H1 (cell line): ENCODE measurements around the gene EPHA4. TPM values are rescaled to one million over a fixed set of nuclear protein-coding genes. Genes with fewer than 3 reads are reported as not detected.
A peak's percentile ranks its signal among the peaks of the same experiment; 100 is the strongest.

Experiments
- CTCF ChIA-PET: fragments of 300-600 bp; sonication (Branson Sonifier 250); formaldehyde crosslinking; loops from one replicate; lab custom pipeline; 2021; ENCODE audit not compliant: partially characterized antibody; lab: Charles Lee
- POLR2A ChIA-PET: fragments of 300-600 bp; sonication (Branson Sonifier 250); formaldehyde crosslinking; loops from one replicate; lab custom pipeline; 2021; ENCODE audit warnings: inconsistent platforms; ENCODE audit not compliant: partially characterized antibody; lab: Charles Lee
- DNase-seq, 2 experiments: peaks; one replicate each; pipeline versions ENCODE4 v3.0.0 to v3.0.0-alpha.2; 2010 to 2022; ENCODE audit warnings: low spot score in 2 of 2, low read depth in 1 of 2, mixed read lengths in 1 of 2
- FAIRE-seq: peaks from 2 replicates; lab custom pipeline; 2011; peaks lifted over from hg19 to GRCh38; lab: Jason Lieb, UNC
- H2AFZ ChIP-seq: 2 replicates; pipeline ENCODE4 v1.8.1; 2012; ENCODE audit warnings: low read length, inconsistent platforms
- H2AK5ac ChIP-seq: 2 replicates; pipeline ENCODE4 v1.6.1; 2013; ENCODE audit warnings: low read depth, low read length
- H2BK120ac ChIP-seq: replicated peaks from 2 replicates; pipeline ENCODE3; 2013; ENCODE audit warnings: low read depth, low read length, inconsistent platforms
- H2BK12ac ChIP-seq: 2 replicates; pipeline ENCODE4 v1.6.1; 2013; ENCODE audit warnings: low read depth, low read length
- H2BK15ac ChIP-seq: 2 replicates; pipeline ENCODE4 v1.6.1; 2013; ENCODE audit warnings: low read length
- H2BK20ac ChIP-seq: 2 replicates; pipeline ENCODE4 v1.6.1; 2013; ENCODE audit warnings: low read length
- H2BK5ac ChIP-seq: 2 replicates; pipeline ENCODE4 v1.6.1; 2013; ENCODE audit warnings: low read depth, low read length
- H3K14ac ChIP-seq: 2 replicates; pipeline ENCODE4 v1.6.1; 2013; ENCODE audit warnings: inconsistent platforms; ENCODE audit not compliant: insufficient read length
- H3K18ac ChIP-seq: 2 replicates; pipeline ENCODE4 v1.6.1; 2013; ENCODE audit warnings: low read length; ENCODE audit errors: extremely low read depth
- H3K23ac ChIP-seq: 2 replicates; pipeline ENCODE4 v1.6.1; 2013; ENCODE audit warnings: inconsistent platforms; ENCODE audit not compliant: insufficient read length
- H3K23me2 ChIP-seq: 2 replicates; pipeline ENCODE4 v1.6.1; 2013; ENCODE audit warnings: low read depth, low read length
- H3K27ac ChIP-seq: 2 replicates; pipeline ENCODE4 v1.6.1; 2011; ENCODE audit warnings: low read depth, low read length, inconsistent platforms
- H3K27me3 ChIP-seq, 4 experiments: replicated peaks in 1 of 4; 1 replicate in 1 of 4; 2 replicates in 3 of 4; pipeline versions ENCODE4 v1.6.1 to v1.8.1; 2011 to 2013; ENCODE audit warnings: low read length in 3 of 4, mild to moderate bottlenecking in 3 of 4, inconsistent platforms in 2 of 4, mixed read lengths in 2 of 4, moderate library complexity in 1 of 4; ENCODE audit not compliant: control insufficient read depth in 3 of 4, insufficient read depth in 3 of 4; ENCODE audit errors: extremely low read depth in 1 of 4
- H3K36me3 ChIP-seq, 4 experiments: 2 replicates each; pipeline versions ENCODE4 v1.6.1 to v1.8.1; 2011 to 2013; ENCODE audit warnings: mild to moderate bottlenecking in 4 of 4, low read length in 3 of 4, moderate library complexity in 2 of 4, control low read depth in 1 of 4, inconsistent platforms in 1 of 4; ENCODE audit not compliant: insufficient read depth in 4 of 4, control insufficient read depth in 2 of 4
- H3K4ac ChIP-seq: replicated peaks from 2 replicates; pipeline ENCODE3; 2013; ENCODE audit warnings: low read length, low read depth, mixed read lengths, inconsistent platforms; ENCODE audit not compliant: insufficient read length
- H3K4me1 ChIP-seq, 4 experiments: replicated peaks in 1 of 4; 1 replicate in 1 of 4; 2 replicates in 3 of 4; pipeline versions ENCODE4 v1.6.1 to v1.8.1; 2011 to 2013; ENCODE audit warnings: low read length in 3 of 4, inconsistent platforms in 2 of 4, mixed read lengths in 1 of 4; ENCODE audit not compliant: insufficient read depth in 4 of 4, control insufficient read depth in 3 of 4
- H3K4me2 ChIP-seq, 2 experiments: 2 replicates each; pipeline versions ENCODE4 v1.6.1 to v1.8.1; 2011 to 2013; ENCODE audit warnings: low read depth in 2 of 2, low read length in 2 of 2, control low read depth in 1 of 2, inconsistent platforms in 1 of 2, mild to moderate bottlenecking in 1 of 2; ENCODE audit not compliant: insufficient read depth in 1 of 2
- H3K4me3 ChIP-seq, 4 experiments: fragments of 200-600, 300-600 bp in 1 of 4; sonication (generic), shearing (Covaris generic), sonication (Bioruptor Twin) in 1 of 4; 2 replicates each; pipeline versions ENCODE4 v1.5.1 to v1.8.1; 2011 to 2016; ENCODE audit warnings: low read length in 4 of 4, low read depth in 3 of 4, control low read depth in 2 of 4, inconsistent platforms in 2 of 4, mild to moderate bottlenecking in 2 of 4, mixed read lengths in 1 of 4, moderate library complexity in 1 of 4; ENCODE audit not compliant: insufficient read depth in 2 of 4; ENCODE audit errors: extremely low read depth in 1 of 4
- H3K56ac ChIP-seq: replicated peaks from 2 replicates; pipeline ENCODE3; 2013; ENCODE audit warnings: low read depth, mild to moderate bottlenecking, mixed read lengths, low read length, inconsistent platforms; ENCODE audit not compliant: insufficient read length
- H3K79me1 ChIP-seq: 2 replicates; pipeline ENCODE4 v1.6.1; 2013; ENCODE audit warnings: low read depth, low read length, control low read depth
- H3K79me2 ChIP-seq, 2 experiments: 2 replicates each; pipeline versions ENCODE4 v1.6.1 to v1.8.1; 2012 to 2013; ENCODE audit warnings: low read length in 2 of 2, mild to moderate bottlenecking in 2 of 2, inconsistent platforms in 1 of 2; ENCODE audit not compliant: insufficient read depth in 2 of 2, control insufficient read depth in 1 of 2
- H3K9ac ChIP-seq, 4 experiments: replicated peaks in 1 of 4; 1 replicate in 1 of 4; 2 replicates in 3 of 4; pipeline versions ENCODE4 v1.6.1 to v1.8.1; 2011 to 2013; ENCODE audit warnings: low read depth in 3 of 4, low read length in 3 of 4, control low read depth in 2 of 4, mild to moderate bottlenecking in 2 of 4, moderate library complexity in 2 of 4, inconsistent platforms in 1 of 4; ENCODE audit errors: extremely low read depth in 1 of 4
- H3K9me3 ChIP-seq, 2 experiments: 2 replicates each; pipeline versions ENCODE4 v1.6.1 to v1.8.1; 2012 to 2013; ENCODE audit warnings: mild to moderate bottlenecking in 2 of 2, moderate library complexity in 2 of 2, control low read depth in 1 of 2, inconsistent platforms in 1 of 2, low read depth in 1 of 2, low read length in 1 of 2, mixed read lengths in 1 of 2; ENCODE audit not compliant: insufficient read depth in 2 of 2
- H4K20me1 ChIP-seq, 2 experiments: replicated peaks in 1 of 2; 2 replicates each; pipeline versions ENCODE3 to v1.8.1; 2011 to 2013; ENCODE audit warnings: inconsistent platforms in 2 of 2, low read length in 2 of 2, mild to moderate bottlenecking in 1 of 2; ENCODE audit not compliant: insufficient read depth in 2 of 2, control insufficient read depth in 1 of 2
- H4K5ac ChIP-seq: 2 replicates; pipeline ENCODE4 v1.6.1; 2013; ENCODE audit warnings: low read length, low read depth, mixed read lengths, inconsistent platforms; ENCODE audit not compliant: insufficient read length
- H4K8ac ChIP-seq: 2 replicates; pipeline ENCODE4 v1.8.0; 2013; ENCODE audit warnings: mild to moderate bottlenecking, moderate library complexity, low read length, inconsistent platforms; ENCODE audit not compliant: insufficient read depth; ENCODE audit errors: extremely low read depth
- H4K91ac ChIP-seq: replicated peaks from 2 replicates; pipeline ENCODE3; 2013; ENCODE audit warnings: low read length, mixed read lengths, inconsistent platforms; ENCODE audit not compliant: insufficient read length
- EGR1 ChIP-seq: IDR thresholded peaks from 2 replicates; pipeline ENCODE4 v1.6.1; 2011; ENCODE audit warnings: low read depth, low read length, borderline replicate concordance
- EP300 ChIP-seq, 2 experiments: IDR thresholded peaks; 1 replicate in 1 of 2; 2 replicates in 1 of 2; pipeline ENCODE4 v1.6.1; 2011 to 2012; ENCODE audit warnings: low read depth in 2 of 2, low read length in 2 of 2, mild to moderate bottlenecking in 2 of 2, borderline replicate concordance in 1 of 2, inconsistent platforms in 1 of 2, moderate library complexity in 1 of 2
- GTF2F1 ChIP-seq: IDR thresholded peaks from 2 replicates; pipeline ENCODE4 v1.6.1; 2012; ENCODE audit warnings: low read depth, low read length, improper control_type of control experiment, borderline replicate concordance
- KDM1A ChIP-seq: fragments of 200-600, 300-600 bp; sonication (generic); IDR thresholded peaks from 2 replicates; pipeline ENCODE4 v1.7.1; 2016; ENCODE audit warnings: mild to moderate bottlenecking, low read length, borderline replicate concordance
- KDM5A ChIP-seq: fragments of 200-600 bp; IDR thresholded peaks from 2 replicates; pipeline ENCODE4 v1.7.1; 2012; ENCODE audit warnings: mild to moderate bottlenecking, low read length, inconsistent platforms, mixed read lengths
- PHF8 ChIP-seq: fragments of 200-600 bp; sonication (generic); conservative IDR thresholded peaks from 2 replicates; pipeline ENCODE4 v1.7.1; 2012; ENCODE audit warnings: low read depth, mild to moderate bottlenecking, inconsistent platforms, low read length, moderate library complexity
- POU5F1 ChIP-seq: IDR thresholded peaks from 2 replicates; pipeline ENCODE4 v1.6.1; 2011; ENCODE audit warnings: low read depth, mild to moderate bottlenecking, low read length, moderate library complexity
- RAD21 ChIP-seq, 2 experiments: IDR thresholded peaks in 1 of 2; conservative IDR thresholded peaks in 1 of 2; 2 replicates each; pipeline ENCODE4 v1.6.1; 2011; ENCODE audit warnings: low read depth in 2 of 2, low read length in 2 of 2, improper control_type of control experiment in 1 of 2, inconsistent platforms in 1 of 2, mild to moderate bottlenecking in 1 of 2, moderate library complexity in 1 of 2
- SIN3A ChIP-seq, 2 experiments: IDR thresholded peaks in 1 of 2; conservative IDR thresholded peaks in 1 of 2; 2 replicates each; pipeline ENCODE4 v1.6.1; 2011 to 2012; ENCODE audit warnings: low read length in 2 of 2, improper control_type of control experiment in 1 of 2, low read depth in 1 of 2, mild to moderate bottlenecking in 1 of 2
- WGBS, 2 experiments: shearing (Covaris generic) in 1 of 2; methylation state at CpG; one replicate each; pipeline versions ENCODE4 v1.1.6 to v1.1.7; 2013 to 2015; ENCODE audit warnings: low lambda C conversion rate in 2 of 2, mixed read lengths in 2 of 2, inconsistent platforms in 1 of 2, low coverage in 1 of 2, missing lambda C conversion rate in 1 of 2; ENCODE audit not compliant: insufficient replicate concordance in 2 of 2, insufficient coverage in 1 of 2, insufficient read length in 1 of 2; ENCODE audit errors: extremely low coverage in 1 of 2, missing lambda C conversion rate in 1 of 2; 5-methylcytosine and 5-hydroxymethylcytosine counted together
- polyA plus RNA-seq, 7 experiments: library from polyadenylated mRNA; depleted of rRNA in 3 of 7; stranded (reverse) in 5 of 7; unstranded in 2 of 7; fragments of >200 nt in 5 of 7; fragments of 200-250 nt in 2 of 7; gene quantifications; 1 replicate in 5 of 7; 2 replicates in 1 of 7; 4 replicates in 1 of 7; pipeline versions ENCODE4 v1.2.1 to v1.2.3, GENCODE V29; 2011 to 2013; ENCODE audit warnings: missing spikeins in 2 of 7, mixed read lengths in 2 of 7
- total RNA-seq: library from RNA; stranded (reverse); fragmentation: NEBNext Ultra II Directional; extraction: Animal tissue kit (Norgen Biotek cat#: 25700); gene quantifications from 2 replicates; pipeline ENCODE4 v1.2.1, GENCODE V29; 2021
- TF ChIP-seq, protein P1 (sequence below), 3 experiments: IDR thresholded peaks; 1 replicate in 2 of 3; 2 replicates in 1 of 3; pipeline versions ENCODE4 v1.5.1 to v1.6.1; 2011; ENCODE audit warnings: low read length in 3 of 3, mild to moderate bottlenecking in 3 of 3, inconsistent platforms in 2 of 3, low read depth in 1 of 3, moderate library complexity in 1 of 3; ENCODE audit not compliant: insufficient read depth in 1 of 3; ENCODE audit errors: control extremely low read depth in 1 of 3

Gene EPHA4
- total and polyA plus RNA-seq, 2 of the 8 experiments (the other 6 are each of a cell fraction or from before 2014, with no cell fraction given) = 4.3 to 5.7 TPM

- H3K56ac ChIP-seq = no peak overlapping the region
- H4K20me1 ChIP-seq = no peaks in the 10 kb centered on the region
- 84% methylated on average over 5 of the region's 5 CpGs; no CpG with 5 or more reads in 1 of the 2 experiments for WGBS, 2 experiments
- no peak for FAIRE-seq
- no peaks in the 10 kb centered on the region for H3K27me3 ChIP-seq
- H3K9me3 ChIP-seq = no peaks in the 10 kb centered on the region
- no peaks in the 10 kb centered on the region for H3K79me1 ChIP-seq
- no peak overlapping the region for H2BK5ac ChIP-seq
- H3K27ac ChIP-seq = no peak overlapping the region
- no peaks in the 10 kb centered on the region for H3K36me3 ChIP-seq
- CTCF ChIA-PET = interaction anchor here (1.6 kb wide), 1 partner anchor 17 kb away, joined by 4 read pairs; no protein-coding TSS in a partner anchor
- no peak overlapping the region for H3K4me3 ChIP-seq
- no peak overlapping the region for H2BK120ac ChIP-seq
- no peak overlapping the region for H2BK15ac ChIP-seq
- H3K79me2 ChIP-seq = no peaks in the 10 kb centered on the region
- no peak overlapping the region for H4K5ac ChIP-seq
- no peak overlapping the region for H3K14ac ChIP-seq
- H2BK20ac ChIP-seq = no peak overlapping the region
- no peaks in the 10 kb centered on the region for H3K23me2 ChIP-seq
- no peak overlapping the region for H2AK5ac ChIP-seq
- no peaks in the 10 kb centered on the region; a peak in 1 of 7 replicates for H3K4me1 ChIP-seq
- H3K4ac ChIP-seq = no peak overlapping the region
- DNase-seq = no peak
- H2AFZ ChIP-seq = 0 out of 2 replicates have a peak overlapping the region, but pooled peaks have one; percentile 26
- H2BK12ac ChIP-seq = no peak overlapping the region
- H4K91ac ChIP-seq = no peak overlapping the region
- H3K9ac ChIP-seq = no peak overlapping the region
- no peak overlapping the region for H3K18ac ChIP-seq
- H3K4me2 ChIP-seq = no peak overlapping the region
- H3K23ac ChIP-seq = no peak overlapping the region
- no peak overlapping the region for H4K8ac ChIP-seq
- POLR2A ChIA-PET = no interaction called here
- TF ChIP-seq KDM5A = no peak
- TF ChIP-seq SIN3A (conservative IDR thresholded peaks at IDR 0.05 in 1 of 2, IDR thresholded peaks at IDR 0.05 in 1 of 2; ENCODE audit: low read depth in 1 of 2, low read length in 2 of 2) = no peak
- no peak for TF ChIP-seq KDM1A
- no peak for TF ChIP-seq POU5F1
- TF ChIP-seq, protein P1, sequence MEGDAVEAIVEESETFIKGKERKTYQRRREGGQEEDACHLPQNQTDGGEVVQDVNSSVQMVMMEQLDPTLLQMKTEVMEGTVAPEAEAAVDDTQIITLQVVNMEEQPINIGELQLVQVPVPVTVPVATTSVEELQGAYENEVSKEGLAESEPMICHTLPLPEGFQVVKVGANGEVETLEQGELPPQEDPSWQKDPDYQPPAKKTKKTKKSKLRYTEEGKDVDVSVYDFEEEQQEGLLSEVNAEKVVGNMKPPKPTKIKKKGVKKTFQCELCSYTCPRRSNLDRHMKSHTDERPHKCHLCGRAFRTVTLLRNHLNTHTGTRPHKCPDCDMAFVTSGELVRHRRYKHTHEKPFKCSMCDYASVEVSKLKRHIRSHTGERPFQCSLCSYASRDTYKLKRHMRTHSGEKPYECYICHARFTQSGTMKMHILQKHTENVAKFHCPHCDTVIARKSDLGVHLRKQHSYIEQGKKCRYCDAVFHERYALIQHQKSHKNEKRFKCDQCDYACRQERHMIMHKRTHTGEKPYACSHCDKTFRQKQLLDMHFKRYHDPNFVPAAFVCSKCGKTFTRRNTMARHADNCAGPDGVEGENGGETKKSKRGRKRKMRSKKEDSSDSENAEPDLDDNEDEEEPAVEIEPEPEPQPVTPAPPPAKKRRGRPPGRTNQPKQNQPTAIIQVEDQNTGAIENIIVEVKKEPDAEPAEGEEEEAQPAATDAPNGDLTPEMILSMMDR (IDR thresholded peaks at IDR 0.05; ENCODE audit: control extremely low read depth in 1 of 3, insufficient read depth in 1 of 3, low read depth in 1 of 3, low read length in 3 of 3) = no peak
- no peak for TF ChIP-seq RAD21 (IDR thresholded peaks at IDR 0.05 in 1 of 2, conservative IDR thresholded peaks at IDR 0.05 in 1 of 2; ENCODE audit: low read depth in 2 of 2, low read length in 2 of 2)
- no peak for TF ChIP-seq PHF8
- no peak for TF ChIP-seq EP300 (IDR thresholded peaks at IDR 0.05; ENCODE audit: borderline replicate concordance in 1 of 2, low read depth in 2 of 2, low read length in 2 of 2)
- TF ChIP-seq EGR1 = no peak
- TF ChIP-seq GTF2F1 = no peak
Measured at GRCh38 chr2:221389421-221389820, 182.7 kb downstream of the EPHA4 start.
